H1 (cell line): ENCODE data around the gene C21orf91. TPM values are rescaled to one million over a fixed set of nuclear protein-coding genes. Genes with fewer than 3 reads are reported as not detected.

Source experiments
- BRCA1 ChIP-seq: IDR thresholded peaks from 2 replicates; pipeline ENCODE4 v1.6.1; 2012; ENCODE audit warnings: low read depth, low read length, improper control_type of control experiment
- CHD7 ChIP-seq: fragments of 300-600 bp; sonication (generic); IDR thresholded peaks from 2 replicates; pipeline ENCODE4 v1.7.1; 2012; ENCODE audit warnings: low read length, moderate library complexity, mild to moderate bottlenecking, inconsistent platforms; ENCODE audit not compliant: insufficient replicate concordance
- polyA plus RNA-seq, 7 experiments: library from polyadenylated mRNA; depleted of rRNA in 3 of 7; stranded (reverse) in 5 of 7; unstranded in 2 of 7; fragments of >200 nt in 5 of 7; fragments of 200-250 nt in 2 of 7; gene quantifications; 1 replicate in 5 of 7; 2 replicates in 1 of 7; 4 replicates in 1 of 7; pipeline versions ENCODE4 v1.2.1 to v1.2.3, GENCODE V29; 2011 to 2013; ENCODE audit warnings: missing spikeins in 2 of 7, mixed read lengths in 2 of 7
- total RNA-seq: library from RNA; stranded (reverse); fragmentation: NEBNext Ultra II Directional; extraction: Animal tissue kit (Norgen Biotek cat#: 25700); gene quantifications from 2 replicates; pipeline ENCODE4 v1.2.1, GENCODE V29; 2021

The C21orf91 gene
- total and polyA plus RNA-seq, 2 of the 8 experiments (the other 6 are each of a cell fraction or from before 2014, with no cell fraction given) = 4.9 to 33.6 TPM

GRCh38 chr21:17796037-17796403 is 23.1 kb downstream of the C21orf91 start (continued):
- no peak for TF ChIP-seq CHD7
- no peak for TF ChIP-seq BRCA1
